AG04450 (cell line): Measurements from ENCODE around the gene CLK4. TPM values are rescaled to one million over a fixed set of nuclear protein-coding genes. Genes with fewer than 3 reads are reported as not detected.

ENCODE experiments used
- CTCF ChIA-PET: fragments of 300-600, 350-600 bp; formaldehyde crosslinking; extraction: SDS; loops from one replicate; lab custom pipeline; 2022; ENCODE audit warnings: antibody characterized with exemption, inconsistent platforms; lab: Charles Lee
- POLR2A ChIA-PET: fragments of 350-600 bp; formaldehyde crosslinking; extraction: SDS; loops from one replicate; lab custom pipeline; 2021; ENCODE audit warnings: antibody characterized with exemption, inconsistent platforms; lab: Yijun Ruan, JAX
- DNase-seq: peaks from one replicate; pipeline ENCODE4 v3.0.0-alpha.2; 2011; ENCODE audit warnings: low read depth, low spot score
- H3K27ac ChIP-seq: one replicate; pipeline ENCODE4 v1.5.1; 2012; ENCODE audit warnings: low read depth, low read length, control low read depth
- H3K27me3 ChIP-seq: one replicate; pipeline ENCODE4 v1.6.0; 2012; ENCODE audit warnings: low read length; ENCODE audit not compliant: control insufficient read depth, insufficient read depth
- H3K4me3 ChIP-seq: 2 replicates; pipeline ENCODE4 v1.5.1; 2011; ENCODE audit warnings: mild to moderate bottlenecking, low read depth, low read length, control low read depth
- H3K9me3 ChIP-seq: 2 replicates; pipeline ENCODE4 v1.5.1; 2012; ENCODE audit warnings: low read length; ENCODE audit not compliant: control insufficient read depth, insufficient read depth
- polyA plus RNA-seq: library from polyadenylated mRNA; depleted of rRNA; stranded (reverse); fragments of >200 nt; gene quantifications from 2 replicates; pipeline ENCODE4 v1.2.3, GENCODE V29; 2011
- TF ChIP-seq, protein P1 (sequence below): IDR thresholded peaks from 2 replicates; pipeline ENCODE4 v1.5.1; 2011; ENCODE audit warnings: low read depth, low read length, control low read depth, inconsistent platforms

The CLK4 gene
- polyA plus RNA-seq, 1 experiment: 30.7 TPM

DNA sequence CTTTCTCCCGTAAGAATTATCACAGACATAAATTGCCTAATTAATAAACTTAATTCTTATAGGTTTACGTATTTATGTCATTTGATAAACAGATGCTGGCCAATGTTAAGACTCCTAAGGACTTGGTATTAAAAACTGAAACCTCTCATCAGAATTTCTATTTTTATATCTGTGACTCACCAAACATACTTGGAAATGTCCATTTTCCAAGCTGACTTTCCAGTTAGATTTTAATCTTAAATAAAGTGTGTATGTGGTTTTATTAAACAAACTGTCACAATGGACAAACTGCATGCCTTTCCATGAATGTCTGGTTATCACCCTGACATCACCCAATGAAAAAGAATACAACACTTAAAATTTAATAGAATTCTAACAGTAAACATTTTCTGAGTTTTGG lies 24.1 kb downstream of the CLK4 start:
- Histone ChIP-seq H3K4me3 (no peak overlapping the region), H3K9me3 (0 out of 2 replicates have a peak, but pooled peaks cover 2% of the 10 kb centered on the region), H3K27me3 (no peaks in the 10 kb centered on the region), H3K27ac (no peak overlapping the region)
- CTCF ChIA-PET: no interaction called here
- DNase-seq: no peak
- TF ChIP-seq, protein P1, sequence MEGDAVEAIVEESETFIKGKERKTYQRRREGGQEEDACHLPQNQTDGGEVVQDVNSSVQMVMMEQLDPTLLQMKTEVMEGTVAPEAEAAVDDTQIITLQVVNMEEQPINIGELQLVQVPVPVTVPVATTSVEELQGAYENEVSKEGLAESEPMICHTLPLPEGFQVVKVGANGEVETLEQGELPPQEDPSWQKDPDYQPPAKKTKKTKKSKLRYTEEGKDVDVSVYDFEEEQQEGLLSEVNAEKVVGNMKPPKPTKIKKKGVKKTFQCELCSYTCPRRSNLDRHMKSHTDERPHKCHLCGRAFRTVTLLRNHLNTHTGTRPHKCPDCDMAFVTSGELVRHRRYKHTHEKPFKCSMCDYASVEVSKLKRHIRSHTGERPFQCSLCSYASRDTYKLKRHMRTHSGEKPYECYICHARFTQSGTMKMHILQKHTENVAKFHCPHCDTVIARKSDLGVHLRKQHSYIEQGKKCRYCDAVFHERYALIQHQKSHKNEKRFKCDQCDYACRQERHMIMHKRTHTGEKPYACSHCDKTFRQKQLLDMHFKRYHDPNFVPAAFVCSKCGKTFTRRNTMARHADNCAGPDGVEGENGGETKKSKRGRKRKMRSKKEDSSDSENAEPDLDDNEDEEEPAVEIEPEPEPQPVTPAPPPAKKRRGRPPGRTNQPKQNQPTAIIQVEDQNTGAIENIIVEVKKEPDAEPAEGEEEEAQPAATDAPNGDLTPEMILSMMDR: no peak
- POLR2A ChIA-PET: no interaction called here

- no peak for DNase-seq
- TF ChIP-seq, protein P1: no peak
- peaks cover 7% of the 10 kb centered on the region for H3K27me3 ChIP-seq
- H3K4me3 ChIP-seq: no peak overlapping the region
- POLR2A ChIA-PET: interaction anchor here (0.6 kb wide), 1 partner anchor 439 kb away, joined by 3 read pairs; no protein-coding TSS in a partner anchor
- CTCF ChIA-PET: interaction anchor here (0.5 to 1.4 kb wide), 2 partner anchors 19 to 937 kb away, joined by 3 to 5 read pairs; no protein-coding TSS in a partner anchor
- H3K9me3 ChIP-seq: peaks cover 8% of the 10 kb centered on the region
- H3K27ac ChIP-seq: no peak overlapping the region
These were observed 31.1 kb downstream of the CLK4 start for GRCh38 chr5:178595750-178596149.

DNA sequence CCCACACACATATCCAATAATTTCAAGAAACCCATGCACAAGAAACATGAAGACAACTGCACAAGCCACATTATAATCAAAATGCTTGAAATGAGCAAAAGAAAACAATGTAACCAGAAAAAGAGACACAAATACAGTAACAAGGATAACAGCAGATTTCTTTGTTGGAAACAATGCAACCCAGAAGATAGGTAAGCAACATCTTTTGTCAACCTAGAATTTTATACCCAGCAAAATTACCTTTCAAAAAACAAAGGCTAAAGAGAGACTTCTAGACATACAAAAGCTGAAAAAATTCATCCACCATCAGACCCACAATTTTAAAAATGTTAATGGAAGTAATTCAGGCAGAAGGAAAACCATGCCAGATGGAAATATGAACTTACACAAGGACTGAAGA lies 31.7 kb downstream of the CLK4 start:
- Histone ChIP-seq H3K27me3 (peaks cover 10% of the 10 kb centered on the region), H3K27ac (no peak overlapping the region), H3K4me3 (no peak overlapping the region), H3K9me3 (peaks cover 8% of the 10 kb centered on the region)
- no peak for DNase-seq
- CTCF ChIA-PET: interaction anchor here (1.4 kb wide), 1 partner anchor 19 kb away, joined by 5 read pairs; no protein-coding TSS in a partner anchor
- TF ChIP-seq, protein P1: no peak
- POLR2A ChIA-PET: no interaction called here

GRCh38 chr5:178590924-178591423 lies 35.9 kb downstream of the CLK4 start:
- H3K27ac ChIP-seq: no peak overlapping the region
- TF ChIP-seq, protein P1: no peak
- DNase-seq: no peak
- H3K4me3 ChIP-seq: no peak overlapping the region
- H3K9me3 ChIP-seq: peaks cover 2% of the 10 kb centered on the region; the same call in 1 of the 2 replicates
- H3K27me3 ChIP-seq: peaks cover 40% of the 10 kb centered on the region
- CTCF ChIA-PET: interaction anchor here (0.5 to 2.8 kb wide), 6 partner anchors 10 to 356 kb away, joined by 3 to 15 read pairs (median 6); no protein-coding TSS in a partner anchor
- POLR2A ChIA-PET: no interaction called here
